HG02571 (cell line): ENCODE results near the gene FTCD.

Experiments used
- ATAC-seq: cut with Tn5 transposase; IDR thresholded peaks from one replicate; pipeline ENCODE4 v1.9.1; 2021; ENCODE audit warnings: mild to moderate bottlenecking, moderate library complexity; ENCODE audit not compliant: unreplicated experiment

Gene FTCD

DNA sequence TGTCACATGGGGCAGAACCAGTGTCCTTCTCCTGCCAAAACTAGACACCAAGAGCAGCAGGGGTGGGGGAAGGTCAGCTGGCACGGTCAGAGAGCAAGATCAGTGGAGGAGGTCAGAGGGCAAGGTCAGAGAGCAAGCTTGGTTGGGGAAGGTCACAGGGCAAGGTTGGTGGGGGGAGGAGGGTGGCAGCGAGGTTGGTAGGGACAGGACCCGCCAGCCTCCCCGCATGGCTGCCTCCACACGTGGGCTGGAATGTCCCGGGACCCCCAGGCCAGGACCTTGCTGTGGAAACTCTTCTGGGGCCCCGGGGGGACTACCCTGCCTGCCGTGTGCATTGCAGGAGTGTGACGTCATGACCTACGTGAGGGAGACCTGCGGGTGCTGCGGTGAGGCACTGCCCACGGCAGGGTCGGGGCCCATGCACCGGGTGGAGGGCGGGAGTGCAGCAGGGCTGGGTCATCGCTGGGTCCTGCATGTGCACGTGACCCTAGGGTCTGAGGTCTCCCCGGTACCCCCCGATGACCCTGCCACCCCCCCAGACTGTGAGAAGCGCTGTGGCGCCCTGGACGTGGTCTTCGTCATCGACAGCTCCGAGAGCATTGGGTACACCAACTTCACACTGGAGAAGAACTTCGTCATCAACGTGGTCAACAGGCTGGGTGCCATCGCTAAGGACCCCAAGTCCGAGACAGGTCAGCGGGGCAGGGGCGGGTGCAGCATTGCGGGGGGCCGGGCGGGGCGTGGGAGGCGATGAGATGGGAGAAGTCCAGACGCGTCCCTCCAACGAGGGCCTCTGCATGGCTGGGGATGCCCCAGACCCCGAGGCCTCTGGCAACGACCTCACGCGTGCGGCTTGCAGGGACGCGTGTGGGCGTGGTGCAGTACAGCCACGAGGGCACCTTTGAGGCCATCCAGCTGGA is 30.2 kb downstream of the FTCD start:
- ATAC-seq: no peak

DNA sequence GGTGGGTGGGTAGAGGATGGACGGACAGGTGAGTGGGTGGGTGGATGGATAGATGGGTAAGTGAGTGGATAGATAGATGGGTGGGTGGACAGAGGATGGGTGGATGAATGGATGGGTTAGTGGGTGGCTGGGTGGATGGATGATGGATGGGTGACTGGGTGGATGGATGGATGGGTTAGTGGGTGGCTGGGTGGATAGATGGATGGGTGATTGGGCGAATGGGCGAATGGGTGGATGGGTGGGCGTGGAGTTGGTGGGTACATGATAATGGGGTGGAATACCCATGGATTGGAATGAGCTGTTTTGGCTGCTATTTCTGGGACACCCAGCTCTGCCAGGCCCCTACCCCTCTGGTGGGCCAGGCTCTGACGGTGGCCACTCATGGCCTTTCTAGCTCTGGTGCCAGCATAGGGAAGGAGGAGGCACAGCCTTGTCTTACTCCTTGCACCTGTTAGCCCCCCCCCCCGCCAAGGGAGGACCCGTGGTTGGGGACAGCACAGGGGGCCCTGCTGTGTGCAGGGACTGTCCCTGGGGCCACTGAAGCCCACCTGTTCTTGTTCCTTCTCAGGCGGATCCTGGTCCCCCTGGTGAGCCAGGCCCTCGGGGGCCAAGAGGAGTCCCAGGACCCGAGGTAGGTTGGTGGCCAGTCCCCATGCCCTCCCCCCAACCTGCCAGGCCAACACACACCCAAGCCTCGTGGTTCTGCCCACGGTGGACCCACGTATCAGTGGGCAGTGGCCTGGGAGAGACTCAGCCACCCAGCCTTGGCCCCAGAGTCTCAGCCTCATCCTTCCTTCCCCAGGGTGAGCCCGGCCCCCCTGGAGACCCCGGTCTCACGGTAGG is 31.1 kb downstream of the FTCD start:
- ATAC-seq: no peak

DNA sequence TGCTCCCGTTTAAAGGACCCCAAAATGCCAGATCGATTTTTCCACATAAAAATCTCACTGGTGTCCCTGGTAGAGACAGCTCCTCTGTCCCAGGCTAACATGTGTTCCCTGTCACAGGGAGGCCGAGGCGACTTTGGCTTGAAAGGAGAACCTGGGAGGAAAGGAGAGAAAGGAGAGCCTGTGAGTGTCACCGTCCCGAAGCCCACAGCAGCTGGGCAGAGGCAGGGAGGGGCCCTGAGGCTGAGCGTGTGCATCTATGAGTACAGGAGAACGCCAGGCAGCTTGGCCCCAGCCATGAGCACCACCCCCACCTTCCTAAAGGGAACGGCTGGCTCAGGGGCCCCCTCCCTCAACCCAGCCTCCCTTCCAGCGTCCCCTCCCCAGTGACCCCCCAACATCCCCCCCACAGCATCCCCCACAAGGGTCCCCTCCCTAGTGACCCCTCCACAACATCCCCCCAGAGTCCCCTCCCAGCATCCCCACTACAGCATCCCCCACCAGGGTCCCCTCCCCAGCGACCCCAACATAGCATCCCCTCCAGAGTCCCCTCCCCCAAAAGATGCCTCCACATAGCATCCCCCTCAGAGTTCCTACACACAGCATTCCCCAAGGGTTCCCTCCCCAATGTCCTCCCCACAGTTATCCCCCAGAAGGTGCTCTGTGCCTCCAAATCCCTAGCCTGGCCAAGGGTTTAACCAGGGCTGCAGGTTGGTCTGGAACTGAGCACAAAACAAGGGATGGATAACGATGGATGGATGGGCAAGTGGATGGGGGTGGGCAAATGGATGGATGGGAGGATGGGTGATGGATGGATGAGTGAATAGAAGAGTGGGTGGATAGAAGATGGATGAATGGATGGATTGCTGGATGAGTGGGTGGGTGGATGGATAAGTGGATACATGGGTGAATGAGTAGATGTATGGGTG is 32.4 kb downstream of the FTCD start:
- ATAC-seq: no peak

DNA sequence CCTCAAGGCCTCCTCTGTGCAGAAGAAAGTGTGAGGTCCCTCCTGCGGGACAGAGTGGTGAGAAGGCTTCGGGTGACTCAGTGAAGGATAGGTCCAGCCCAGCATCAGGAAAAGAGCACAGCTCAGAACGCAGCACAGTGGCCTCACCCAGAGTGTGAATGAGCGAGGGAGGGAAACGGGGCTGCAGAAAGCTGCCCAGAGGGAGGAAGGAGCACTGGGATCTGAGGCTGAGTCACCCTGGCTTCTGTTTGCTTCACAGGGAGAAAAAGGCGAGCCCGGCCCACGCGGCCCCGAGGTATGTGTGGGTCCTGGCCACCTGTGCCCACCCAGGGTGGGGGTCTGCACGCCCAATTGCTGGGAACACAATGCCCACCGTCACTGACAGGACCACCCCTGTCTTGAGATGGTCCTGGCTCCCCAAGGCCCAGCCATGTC is 33.1 kb downstream of the FTCD start:
- no peak for ATAC-seq

DNA sequence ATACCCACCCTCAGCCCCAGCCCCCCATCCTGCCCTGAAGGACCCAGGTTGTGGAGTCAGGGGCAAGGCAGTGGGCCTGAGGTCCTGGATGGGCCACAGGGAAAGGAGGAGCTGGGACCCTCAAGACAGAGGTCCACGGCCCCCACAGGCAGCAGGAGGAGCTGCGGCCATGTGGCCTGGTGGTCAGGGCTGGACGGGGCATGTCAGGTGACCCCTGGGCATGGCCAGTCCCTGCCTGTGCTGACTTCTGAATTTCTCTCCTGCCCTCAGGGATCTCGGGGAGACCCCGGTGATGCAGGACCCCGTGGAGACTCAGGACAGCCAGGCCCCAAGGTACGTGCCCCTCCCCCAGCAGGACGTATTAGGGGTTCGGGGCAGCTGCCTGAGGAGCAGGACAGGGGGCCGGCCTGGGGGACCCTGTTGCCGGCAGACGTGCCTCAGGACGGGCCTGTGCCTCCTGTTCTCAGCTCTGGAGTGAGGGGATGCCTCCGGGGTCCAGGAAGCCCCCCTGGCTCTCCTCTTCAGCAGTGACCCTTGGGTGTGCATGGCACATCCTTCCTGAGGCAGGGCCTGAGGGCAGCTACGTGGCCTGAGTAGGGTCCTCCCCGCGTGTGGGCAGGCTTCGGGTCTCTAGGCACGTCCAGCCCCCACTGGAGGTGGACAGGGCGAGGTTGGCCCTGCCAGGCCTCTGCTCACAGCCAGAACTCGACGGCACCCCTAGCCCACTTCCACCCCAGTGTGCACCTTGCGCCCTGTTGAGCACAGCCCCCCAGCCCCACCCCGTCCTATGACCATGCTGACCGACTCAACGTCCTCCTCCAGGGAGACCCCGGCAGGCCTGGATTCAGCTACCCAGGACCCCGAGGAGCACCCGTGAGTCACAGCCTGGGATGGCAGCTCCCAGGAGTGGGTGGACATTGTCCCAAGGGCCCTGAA is 33.8 kb downstream of the FTCD start:
- no peak for ATAC-seq

DNA sequence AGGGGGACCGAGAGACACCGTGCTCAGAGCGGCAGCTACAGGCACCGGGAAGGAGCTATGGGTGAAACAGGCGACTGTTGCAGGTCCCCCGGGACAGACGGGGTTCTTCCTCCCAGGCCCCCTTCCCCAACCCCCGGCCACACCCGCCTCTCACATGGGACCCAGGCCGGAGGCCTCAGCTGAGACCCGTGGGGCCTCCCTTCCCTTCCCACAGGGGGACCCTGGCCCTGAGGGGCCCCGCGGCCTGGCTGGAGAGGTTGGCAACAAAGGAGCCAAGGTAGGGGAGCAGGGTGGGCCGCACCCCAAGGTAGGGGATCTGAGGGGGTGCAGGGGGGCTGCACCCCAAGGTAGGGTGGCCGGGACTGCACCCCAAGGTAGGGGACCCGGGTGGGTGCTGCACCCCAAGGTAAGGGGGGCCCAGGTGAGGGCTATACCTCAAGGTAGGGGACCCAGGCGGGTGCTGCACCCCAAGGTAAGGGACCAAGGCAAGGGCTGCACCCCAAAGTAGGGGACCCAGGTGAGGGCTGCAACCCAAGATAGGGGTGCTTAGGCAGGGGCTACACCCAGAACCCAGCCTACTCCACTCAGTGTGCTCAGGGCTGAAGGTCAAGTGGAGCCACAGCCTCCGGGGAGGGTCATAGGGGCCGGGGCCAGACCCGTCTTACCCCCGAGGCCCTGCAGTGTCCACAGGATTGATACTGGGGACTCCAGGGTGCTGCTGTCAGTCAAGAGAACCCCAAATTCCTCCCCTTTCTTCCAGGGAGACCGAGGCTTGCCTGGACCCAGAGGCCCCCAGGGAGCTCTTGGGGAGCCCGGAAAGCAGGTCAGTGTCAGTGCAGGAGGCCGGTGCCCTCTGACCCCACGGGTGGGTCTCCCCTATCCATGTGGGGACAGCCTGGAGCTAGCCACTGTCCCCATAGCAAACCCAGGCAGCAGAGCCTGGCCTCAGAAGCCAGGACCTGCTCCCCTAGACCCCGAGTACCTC is 34.8 kb downstream of the FTCD start:
- ATAC-seq: no peak

DNA sequence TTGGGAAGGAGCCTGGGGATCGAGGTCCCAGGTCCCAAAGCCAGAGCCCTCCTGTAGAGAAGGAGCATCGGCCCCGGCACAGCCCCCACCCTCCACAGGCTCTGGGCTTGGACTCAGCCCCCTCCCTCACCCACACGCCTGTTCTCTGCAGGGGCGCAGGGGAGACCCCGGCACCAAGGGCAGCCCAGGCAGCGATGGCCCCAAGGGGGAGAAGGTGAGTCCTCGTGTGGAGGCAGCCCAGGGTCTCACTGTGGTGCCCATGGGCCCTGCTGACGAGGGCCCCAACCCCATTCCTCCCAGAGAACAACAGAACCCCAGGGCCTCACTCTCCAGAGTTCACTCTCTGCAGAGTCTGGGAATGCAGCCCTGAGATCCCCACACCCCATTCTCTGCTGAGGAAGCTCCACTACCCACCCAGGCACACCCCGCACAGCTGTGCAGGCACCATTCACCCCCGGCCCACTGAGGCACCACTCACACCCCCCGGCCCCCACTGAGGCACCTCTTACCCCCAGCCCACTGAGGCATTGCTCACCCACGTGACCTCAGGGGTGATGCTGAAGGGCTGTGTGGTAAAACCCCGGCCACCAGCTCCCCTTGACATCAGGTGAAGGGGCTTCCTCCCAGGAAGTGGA is 35.6 kb downstream of the FTCD start:
- no peak for ATAC-seq

DNA sequence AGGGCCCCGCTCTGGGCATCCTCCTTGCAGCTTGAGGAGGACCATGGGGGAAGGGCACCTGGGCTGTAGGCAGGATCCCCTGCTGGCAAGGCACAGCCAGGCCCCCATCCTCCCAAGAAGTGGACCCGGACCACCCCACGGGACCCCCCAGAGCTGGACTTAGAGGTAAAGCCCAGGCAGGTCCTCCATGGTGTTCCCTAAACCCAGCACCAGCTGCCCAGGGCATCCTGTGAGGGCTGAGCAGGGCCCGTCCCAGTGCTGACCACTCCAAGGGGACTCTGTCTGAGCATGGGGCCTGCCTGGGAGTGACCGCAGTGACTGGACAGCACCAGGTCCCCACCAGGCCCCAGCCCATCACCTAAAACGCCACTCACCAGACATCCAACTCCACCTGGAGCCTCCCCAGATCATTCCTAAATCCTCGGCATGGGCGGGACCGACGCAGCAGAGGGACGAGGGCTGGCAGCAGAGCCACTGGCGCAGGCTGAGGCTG is 36.2 kb downstream of the FTCD start:
- ATAC-seq: no peak

DNA sequence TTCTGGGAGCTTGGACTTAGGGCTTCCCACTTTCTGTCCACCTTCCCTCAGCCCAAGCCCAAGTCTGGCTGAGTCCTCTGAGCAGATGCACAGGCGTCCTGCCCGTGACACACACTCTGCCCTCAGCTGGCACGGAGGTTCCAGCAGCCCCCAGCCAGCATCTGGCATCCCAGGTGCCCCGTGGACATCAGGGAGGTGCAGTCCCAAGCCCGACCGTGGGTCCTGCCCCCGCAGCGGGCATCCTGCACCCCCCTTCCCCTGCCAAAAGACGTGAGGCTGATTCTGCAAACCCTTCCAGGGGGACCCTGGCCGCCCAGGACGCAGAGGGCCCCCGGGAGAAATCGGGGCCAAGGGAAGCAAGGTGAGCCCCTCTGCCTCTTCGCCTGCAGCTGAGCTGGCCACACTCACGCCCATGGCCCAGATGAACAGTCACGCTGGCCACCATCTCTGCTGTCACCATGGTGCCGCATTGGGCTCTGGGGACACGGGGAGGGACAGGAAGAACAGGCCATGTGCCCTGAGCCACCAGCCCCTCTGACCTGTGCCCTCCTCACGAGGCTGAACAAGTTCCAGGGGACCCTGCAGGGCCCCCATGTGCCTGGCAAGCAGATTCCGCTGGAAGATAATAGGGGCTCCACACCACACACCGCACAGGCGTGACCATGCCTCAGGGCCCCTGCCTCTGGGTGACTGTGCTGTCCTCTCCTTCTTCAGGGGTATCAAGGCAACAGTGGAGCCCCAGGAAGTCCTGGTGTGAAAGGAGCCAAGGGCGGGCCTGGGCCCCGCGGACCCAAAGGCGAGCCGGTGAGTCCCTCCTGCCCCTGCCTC is 36.8 kb downstream of the FTCD start:
- no peak for ATAC-seq

DNA sequence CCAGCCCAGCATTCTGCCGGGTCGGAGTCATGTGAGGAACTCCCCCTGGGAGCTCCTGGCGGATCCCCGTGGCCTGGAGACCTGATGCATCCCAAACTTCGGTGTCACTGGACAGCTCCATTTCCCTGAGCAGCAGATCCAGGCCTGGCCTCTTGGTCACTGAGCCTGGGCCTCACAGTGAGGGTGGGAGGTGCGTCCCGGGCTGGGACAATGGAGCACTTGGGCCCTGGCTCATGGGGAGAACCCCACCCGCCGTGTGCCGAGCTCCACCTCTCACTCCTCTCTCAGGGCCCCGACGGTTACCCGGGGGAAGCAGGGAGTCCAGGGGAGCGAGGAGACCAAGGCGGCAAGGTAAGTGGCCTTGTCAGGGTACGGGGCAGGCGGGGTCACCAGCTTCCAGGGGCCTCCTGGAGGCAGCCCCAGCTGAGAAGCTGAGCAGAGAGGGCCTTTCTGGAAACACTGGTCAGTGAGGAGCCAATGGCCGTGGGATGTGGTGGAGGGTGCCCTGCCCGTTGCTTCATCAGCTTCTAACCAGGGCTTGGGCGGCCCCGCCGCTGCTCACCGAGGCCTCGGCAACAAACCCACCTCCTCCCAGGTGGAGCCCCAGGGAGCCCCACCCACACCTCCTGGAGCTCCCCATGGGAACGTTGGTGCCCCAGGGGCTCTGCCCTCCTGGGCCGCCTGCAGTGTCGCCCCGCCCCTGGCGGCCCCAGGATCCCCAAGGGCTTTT is 37.6 kb downstream of the FTCD start:
- ATAC-seq: no peak

DNA sequence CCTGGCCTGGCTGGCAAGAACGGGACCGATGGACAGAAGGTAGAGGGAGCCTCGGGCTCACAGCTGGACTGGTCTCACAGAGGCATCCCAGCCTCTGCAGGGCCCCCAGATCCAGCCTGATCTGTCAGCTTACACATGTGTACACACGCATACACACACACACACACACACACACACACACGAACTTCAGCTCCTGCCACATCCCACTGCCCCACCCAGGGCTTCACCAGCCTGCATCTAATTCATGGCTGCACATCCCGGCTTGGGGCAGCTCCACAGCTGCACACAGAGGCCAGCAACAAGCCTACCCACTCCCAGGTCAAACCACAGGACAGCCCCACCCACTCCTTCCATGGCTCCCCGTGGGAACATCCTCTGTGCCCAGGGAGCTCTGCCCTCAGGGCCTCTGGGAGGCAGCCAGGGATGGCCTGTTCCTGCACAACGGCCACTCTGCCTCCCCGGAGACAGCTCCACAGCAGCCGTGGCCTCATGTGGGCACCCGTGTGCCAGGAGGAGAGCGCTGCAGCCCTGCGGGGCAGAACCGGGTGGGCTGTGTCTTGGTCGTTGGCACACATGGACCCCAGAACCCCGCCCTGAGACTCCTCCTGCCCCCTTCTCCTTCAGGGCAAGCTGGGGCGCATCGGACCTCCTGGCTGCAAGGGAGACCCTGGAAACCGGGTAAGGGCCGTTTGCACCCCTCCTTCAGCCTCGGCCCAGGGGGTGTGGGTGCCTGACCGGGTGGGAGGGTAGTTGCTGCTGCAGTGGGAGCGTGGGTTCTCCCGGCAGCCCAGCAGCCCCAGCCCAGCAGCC is 38.4 kb downstream of the FTCD start:
- ATAC-seq: no peak

DNA sequence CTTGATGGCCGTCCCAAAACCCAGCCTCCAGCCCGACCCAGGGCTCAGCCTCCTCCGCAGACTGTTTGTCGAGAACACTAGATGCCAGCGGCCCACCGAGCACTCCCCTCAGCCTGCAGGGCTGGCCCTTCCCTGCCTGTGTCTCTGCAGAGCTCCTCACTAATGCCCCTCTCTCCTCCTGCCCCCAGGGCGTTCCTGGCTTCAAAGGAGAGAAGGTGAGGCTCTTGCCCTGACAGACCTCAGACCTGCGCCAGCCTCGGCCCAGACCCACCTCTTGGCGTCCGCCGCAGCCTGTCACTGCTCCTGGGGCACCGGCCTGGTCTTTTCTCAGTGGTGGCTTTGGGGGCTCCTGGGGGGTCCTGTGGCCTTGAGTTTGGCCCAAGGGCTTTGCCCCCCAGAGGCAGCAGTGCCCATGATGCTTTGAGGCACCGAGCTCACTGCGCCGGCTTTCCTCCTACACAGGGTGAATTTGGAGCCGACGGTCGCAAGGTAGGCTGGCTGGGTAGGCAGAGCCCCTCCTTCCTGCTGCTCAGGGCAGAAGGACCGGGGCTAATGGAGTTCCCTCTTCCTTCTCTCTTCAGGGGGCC is 39.1 kb downstream of the FTCD start:
- ATAC-seq: no peak

DNA sequence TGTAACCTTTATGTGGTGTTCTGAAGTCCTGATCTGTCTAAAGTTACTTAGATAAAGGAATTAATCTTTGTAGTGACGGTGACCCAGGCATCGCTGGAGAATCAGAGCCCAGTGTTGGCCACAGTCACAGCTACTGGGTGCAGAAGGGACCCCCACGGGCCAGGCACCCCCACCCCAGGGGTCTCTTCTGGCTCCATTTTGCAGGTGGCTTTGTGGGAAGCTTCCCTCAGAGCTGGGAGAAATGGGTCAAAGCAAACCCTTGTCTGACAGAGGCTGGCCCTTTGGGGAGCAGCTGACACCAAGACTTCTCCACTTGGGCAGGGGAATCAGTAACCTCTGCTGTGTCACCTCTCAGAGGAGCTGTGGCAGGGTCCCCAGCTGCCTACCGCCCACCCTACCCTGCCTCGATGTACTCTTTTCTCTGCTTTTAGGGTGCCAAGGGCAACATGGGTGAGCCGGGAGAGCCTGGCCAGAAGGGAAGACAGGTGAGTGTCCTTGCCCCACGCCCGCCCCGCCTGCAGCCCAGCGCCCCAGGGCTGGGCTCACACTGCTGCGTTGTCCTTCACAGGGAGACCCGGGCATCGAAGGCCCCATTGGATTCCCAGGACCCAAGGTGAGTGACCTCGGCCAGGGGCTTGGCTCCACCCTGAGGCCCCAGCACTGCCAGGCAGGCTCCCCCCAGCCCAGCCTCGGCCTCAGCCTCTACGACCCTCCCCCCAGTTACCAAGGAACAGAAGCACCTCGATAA is 39.8 kb downstream of the FTCD start:
- ATAC-seq: no peak

DNA sequence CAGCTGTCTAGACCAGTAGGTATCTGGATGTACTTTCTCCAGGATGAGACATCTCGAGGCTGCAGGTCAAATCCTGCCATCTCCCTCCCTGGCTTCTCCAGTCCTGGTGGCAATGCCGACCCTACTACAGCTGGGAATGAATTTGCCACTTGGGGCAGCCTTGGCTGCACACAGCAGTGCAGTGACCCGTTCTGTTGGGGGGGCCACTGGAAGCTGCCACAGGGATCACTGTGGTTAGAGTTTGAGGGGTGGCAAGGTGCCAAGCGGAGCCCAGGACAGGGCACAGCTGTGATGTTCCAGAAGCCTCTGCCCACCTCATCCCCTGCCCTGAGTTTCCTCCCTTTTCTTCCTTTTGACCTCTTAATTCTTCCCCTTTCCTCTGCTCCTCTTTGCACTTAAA is 40.4 kb downstream of the FTCD start:
- no peak for ATAC-seq
